Central memory CD8-positive, alpha-beta T cell (primary cell): ENCODE results near the gene DQX1.

Experiments
- ATAC-seq: fragments of 150-1000 bp; cut with Tn5 transposase; replicated peaks from 2 replicates; pipeline ENCODE4 v1.10.0; 2022; ENCODE audit warnings: mild to moderate bottlenecking, moderate FRiP score, moderate number of reproducible peaks; ENCODE audit not compliant: poor library complexity, severe bottlenecking; ENCODE audit errors: extremely low read depth
- DNase-seq, 2 donors: peaks; one replicate each; pipeline ENCODE4 v3.0.0; 2021; ENCODE audit warnings: low spot score in 2 of 2
- H3K27ac Mint-ChIP-seq: one replicate; pipeline ENCODE4 v1.8.0; 2022; ENCODE audit warnings: low read depth, mild to moderate bottlenecking, moderate library complexity, mixed read lengths
- H3K27me3 Mint-ChIP-seq: one replicate; pipeline ENCODE4 v1.8.0; 2022; ENCODE audit warnings: mixed read lengths
- H3K36me3 Mint-ChIP-seq: one replicate; pipeline ENCODE4 v1.8.0; 2022; ENCODE audit warnings: mild to moderate bottlenecking, moderate library complexity, mixed read lengths; ENCODE audit not compliant: insufficient read depth
- H3K4me1 Mint-ChIP-seq: one replicate; pipeline ENCODE4 v1.8.0; 2022; ENCODE audit warnings: mixed read lengths
- H3K4me3 Mint-ChIP-seq: one replicate; pipeline ENCODE4 v1.8.0; 2022; ENCODE audit warnings: mild to moderate bottlenecking, moderate library complexity, mixed read lengths
- H3K9me3 Mint-ChIP-seq: one replicate; pipeline ENCODE4 v1.8.0; 2022; ENCODE audit warnings: mixed read lengths

The DQX1 gene

GRCh38 chr2:74534411-74534810, 8.4 kb upstream of the DQX1 start:
- Mint-ChIP-seq H3K4me1 (peaks cover 24% of the 10 kb centered on the region), H3K27me3 (peaks cover 26% of the 10 kb centered on the region), H3K36me3 (peaks cover 9% of the 10 kb centered on the region), H3K4me3 (no peak overlapping the region), H3K27ac (no peak overlapping the region), H3K9me3 (no peaks in the 10 kb centered on the region)
- no peak for DNase-seq
- ATAC-seq = no peak

- no peaks in the 10 kb centered on the region for H3K9me3 Mint-ChIP-seq
- no peak for DNase-seq
- H3K27ac Mint-ChIP-seq = no peak overlapping the region
- H3K4me3 Mint-ChIP-seq = no peak overlapping the region
- H3K36me3 Mint-ChIP-seq = peaks cover 16% of the 10 kb centered on the region
- H3K4me1 Mint-ChIP-seq = peaks cover 31% of the 10 kb centered on the region
- no peak for ATAC-seq
- peaks cover 16% of the 10 kb centered on the region for H3K27me3 Mint-ChIP-seq
These were observed 7.4 kb upstream of the DQX1 start for GRCh38 chr2:74533464-74533863.

GRCh38 chr2:74532222-74532621, 6.2 kb upstream of the DQX1 start:
- Mint-ChIP-seq H3K27ac (peak overlapping the region; percentile 73), H3K9me3 (no peaks in the 10 kb centered on the region), H3K27me3 (peaks cover 4% of the 10 kb centered on the region), H3K36me3 (peaks cover 22% of the 10 kb centered on the region), H3K4me1 (peaks cover 38% of the 10 kb centered on the region), H3K4me3 (peak overlapping the region; percentile 29)
- no peak for ATAC-seq
- DNase-seq = no peak

GRCh38 chr2:74531666-74532065, 5.6 kb upstream of the DQX1 start:
- ATAC-seq (no peak), DNase-seq (no peak)
- Mint-ChIP-seq H3K27ac (peak overlapping the region; percentile 73), H3K4me1 (peaks cover 40% of the 10 kb centered on the region), H3K27me3 (no peaks in the 10 kb centered on the region), H3K9me3 (no peaks in the 10 kb centered on the region), H3K4me3 (peak overlapping the region; percentile 29), H3K36me3 (peaks cover 25% of the 10 kb centered on the region)

GRCh38 chr2:74530239-74531187, 4.5 kb upstream of the DQX1 start:
- peak in 1 of 2 donors; percentile 72 for DNase-seq
- H3K4me1 Mint-ChIP-seq = peaks cover 47% of the 10 kb centered on the region
- H3K9me3 Mint-ChIP-seq = no peaks in the 10 kb centered on the region
- H3K4me3 Mint-ChIP-seq = peak overlapping the region; percentile 88
- peaks cover 31% of the 10 kb centered on the region for H3K36me3 Mint-ChIP-seq
- H3K27me3 Mint-ChIP-seq = no peaks in the 10 kb centered on the region
- peak overlapping the region; percentile 93 for H3K27ac Mint-ChIP-seq
- peak; percentile 66 for ATAC-seq

GRCh38 chr2:74529357-74530238, 3.6 kb upstream of the DQX1 start, which contains the start of the genes AUP1 and HTRA2:
Gene AUP1, minus strand, starts transcription at chr2:74529706. Its CDS starts 77 bp downstream, at chr2:74529629.
Gene HTRA2, plus strand, starts transcription at chr2:74529933. Its CDS starts 74 bp downstream, at chr2:74530007.
- peak within 1 kb of the TSS; percentile 93 for H3K27ac Mint-ChIP-seq
- peak within 1 kb of the TSS; percentile 88 for H3K4me3 Mint-ChIP-seq
- H3K9me3 Mint-ChIP-seq = no peaks in the 10 kb centered on the region
- peak; percentile 90 for ATAC-seq
- H3K4me1 Mint-ChIP-seq = peaks cover 47% of the 10 kb centered on the region
- H3K27me3 Mint-ChIP-seq = no peaks in the 10 kb centered on the region
- DNase-seq = peak; percentile 73 to 76
- H3K36me3 Mint-ChIP-seq = peaks cover 31% of the 10 kb centered on the region

GRCh38 chr2:74528600-74529356, 2.7 kb upstream of the DQX1 start:
- H3K27me3 Mint-ChIP-seq = no peaks in the 10 kb centered on the region
- no peak for DNase-seq
- H3K4me1 Mint-ChIP-seq = peaks cover 47% of the 10 kb centered on the region
- peak overlapping the region; percentile 88 for H3K4me3 Mint-ChIP-seq
- H3K27ac Mint-ChIP-seq = peak overlapping the region; percentile 93
- ATAC-seq = no peak
- H3K9me3 Mint-ChIP-seq = no peaks in the 10 kb centered on the region
- peaks cover 31% of the 10 kb centered on the region for H3K36me3 Mint-ChIP-seq

- H3K9me3 Mint-ChIP-seq = no peaks in the 10 kb centered on the region
- H3K36me3 Mint-ChIP-seq = peaks cover 29% of the 10 kb centered on the region
- DNase-seq (no peak), ATAC-seq (no peak)
- peak overlapping the region; percentile 93 for H3K27ac Mint-ChIP-seq
- H3K4me1 Mint-ChIP-seq = peaks cover 47% of the 10 kb centered on the region
- no peaks in the 10 kb centered on the region for H3K27me3 Mint-ChIP-seq
- peak overlapping the region; percentile 88 for H3K4me3 Mint-ChIP-seq
These were observed 1.7 kb upstream of the DQX1 start for GRCh38 chr2:74527741-74528140.

GRCh38 chr2:74526649-74527230, 709 bp upstream of the DQX1 start:
- H3K36me3 Mint-ChIP-seq = peaks cover 29% of the 10 kb centered on the region
- H3K4me1 Mint-ChIP-seq = peaks cover 38% of the 10 kb centered on the region
- H3K4me3 Mint-ChIP-seq = no peak overlapping the region
- H3K27me3 Mint-ChIP-seq = no peaks in the 10 kb centered on the region
- no peak overlapping the region for H3K27ac Mint-ChIP-seq
- ATAC-seq = no peak
- no peak for DNase-seq
- H3K9me3 Mint-ChIP-seq = no peaks in the 10 kb centered on the region

- Mint-ChIP-seq H3K36me3 (peaks cover 26% of the 10 kb centered on the region), H3K9me3 (no peaks in the 10 kb centered on the region), H3K27ac (no peak overlapping the region), H3K4me3 (no peak overlapping the region), H3K4me1 (peaks cover 23% of the 10 kb centered on the region), H3K27me3 (peaks cover 7% of the 10 kb centered on the region)
- ATAC-seq (no peak), DNase-seq (no peak)
These were observed 895 bp downstream of the DQX1 start for GRCh38 chr2:74524955-74525716.

- no peak overlapping the region for H3K4me3 Mint-ChIP-seq
These were observed 2.0 kb downstream of the DQX1 start for GRCh38 chr2:74524005-74524404.

More at GRCh38 chr2:74524005-74524404, 2.0 kb downstream of the DQX1 start:
- no peak for DNase-seq
- ATAC-seq = no peak
- Mint-ChIP-seq H3K9me3 (no peaks in the 10 kb centered on the region), H3K4me1 (peaks cover 21% of the 10 kb centered on the region), H3K36me3 (peaks cover 20% of the 10 kb centered on the region), H3K27ac (no peak overlapping the region), H3K27me3 (peaks cover 19% of the 10 kb centered on the region)
